Spleen (tissue), 11 donors: Measurements from ENCODE around the gene MEGF9. TPM values are rescaled to one million over a fixed set of nuclear protein-coding genes. Genes with fewer than 3 reads are reported as not detected.

Source experiments
- DNase-seq: peaks from one replicate; pipeline ENCODE4 v3.0.0-alpha.2; 2020
- H3K27ac ChIP-seq, 8 donors: fragments of 200-600 bp; sonication (generic) in 7 of 8; 1 replicate in 4 of 8; 2 replicates in 4 of 8; pipeline versions ENCODE4 v1.5.0 to v1.8.0; 2016 to 2021; ENCODE audit warnings: inconsistent platforms in 4 of 8, mild to moderate bottlenecking in 4 of 8, moderate library complexity in 1 of 8
- H3K27me3 ChIP-seq, 7 donors: fragments of 200-600 bp; sonication (generic) in 6 of 7; replicated peaks in 1 of 7; 1 replicate in 4 of 7; 2 replicates in 3 of 7; pipeline versions ENCODE4 v1.5.0 to v1.8.0; 2016 to 2021; ENCODE audit warnings: inconsistent platforms in 3 of 7, mild to moderate bottlenecking in 1 of 7
- H3K36me3 ChIP-seq, 6 donors: fragments of 200-600 bp; sonication (generic) in 5 of 6; 1 replicate in 4 of 6; 2 replicates in 2 of 6; pipeline versions ENCODE4 v1.5.0 to v1.8.0; 2016 to 2021; ENCODE audit warnings: inconsistent platforms in 2 of 6
- H3K4me1 ChIP-seq, 6 donors: fragments of 200-600 bp; sonication (generic) in 5 of 6; 1 replicate in 3 of 6; 2 replicates in 3 of 6; pipeline versions ENCODE4 v1.5.0 to v1.8.0; 2016 to 2021; ENCODE audit warnings: inconsistent platforms in 3 of 6
- H3K4me3 ChIP-seq, 8 donors: fragments of 200-600 bp; sonication (generic) in 7 of 8; 1 replicate in 4 of 8; 2 replicates in 4 of 8; pipeline versions ENCODE4 v1.5.0 to v1.8.0; 2016 to 2021; ENCODE audit warnings: inconsistent platforms in 4 of 8, mild to moderate bottlenecking in 4 of 8, moderate library complexity in 2 of 8
- H3K9me3 ChIP-seq, 8 donors: fragments of 200-600 bp; sonication (generic) in 7 of 8; 1 replicate in 4 of 8; 2 replicates in 4 of 8; pipeline versions ENCODE4 v1.5.0 to v1.8.0; 2016 to 2021; ENCODE audit warnings: inconsistent platforms in 4 of 8
- CTCF ChIP-seq, 11 experiments: fragments of 200-600 bp in 7 of 11; fragments of 450-650 bp in 4 of 11; sonication (generic) in 4 of 11; IDR thresholded peaks in 8 of 11; conservative IDR thresholded peaks in 3 of 11; 1 replicate in 7 of 11; 2 replicates in 4 of 11; pipeline versions ENCODE4 v1.4.0 to v1.8.0; 2016 to 2021; ENCODE audit warnings: antibody characterized with exemption in 11 of 11, inconsistent platforms in 4 of 11, mild to moderate bottlenecking in 1 of 11
- POLR2A ChIP-seq, 3 donors: fragments of 450-650 bp; IDR thresholded peaks; one replicate each; pipeline ENCODE4 v1.5.1; 2017; ENCODE audit warnings: antibody characterized with exemption in 3 of 3, mild to moderate bottlenecking in 1 of 3
- POLR2AphosphoS5 ChIP-seq, 3 donors: sonication (generic); formaldehyde crosslinking; IDR thresholded peaks; one replicate each; pipeline ENCODE4 v1.5.1; 2017; ENCODE audit warnings: antibody characterized with exemption in 3 of 3
- WGBS, 5 donors: extraction: QIAGEN DNeasy Blood & Tissue Kit in 3 of 5; methylation state at CpG; one replicate each; pipeline versions ENCODE4 v1.1.5 to v1.1.7; 2013 to 2018; 5-methylcytosine and 5-hydroxymethylcytosine counted together
- intact Hi-C: fragments of 100-400 bp; cut with DNase I; formaldehyde crosslinking; loops from one replicate; pipeline ENCODE4 v1.15.0; 2023; ENCODE audit warnings: low total_unique reads
- polyA plus RNA-seq, 3 donors: library from polyadenylated mRNA; stranded (reverse); fragments of 200-250 nt; gene quantifications; one replicate each; pipeline ENCODE4 v1.2.1, GENCODE V29; 2013
- total RNA-seq, 7 donors: library from RNA; depleted of rRNA in 3 of 7; stranded (reverse); fragments of >200 nt in 3 of 7; fragmentation: NEBNext Ultra II Directional in 4 of 7; extraction: Animal tissue kit (Norgen Biotek cat#: 25700) in 4 of 7; gene quantifications; one replicate each; pipeline versions ENCODE4 v1.1.0 to v1.2.1, GENCODE V29; 2016 to 2021
- donor health status: healthy with polysubstance abuse.
- donor health status: DM: no; HTN: no; CAD: no; lungs with moderate emphysema.
- donor health status: DM: no; HTN: no; CAD: no.
- donor health status: Bipolar disorder and iron deficiency.
- donor health status: healthy.
- donor health status: DM: no; HTN: no; CAD: no.
- donor health status: DM: yes; HTN: yes; CAD: no.

Gene MEGF9
- total and polyA plus RNA-seq, 10 donors = 2.2 to 57.3 (median 30.7) TPM

GRCh38 chr9:120710110-120710981 lies 3.9 kb downstream of the MEGF9 start:
- TF ChIP-seq POLR2AphosphoS5 (IDR thresholded peaks at IDR 0.05) (peak in 1 of 3 donors; percentile 31), CTCF (IDR thresholded peaks at IDR 0.05 in 8 of 11, conservative IDR thresholded peaks at IDR 0.05 in 3 of 11) (no peak), POLR2A (IDR thresholded peaks at IDR 0.05) (peak in 1 of 3 donors; percentile 26)

GRCh38 chr9:120708526-120709224 lies 5.6 kb downstream of the MEGF9 start:
- intact Hi-C loops = no loop called here
- Histone ChIP-seq H3K27ac (peak overlapping the region in 2 of 8 donors; percentile 93 to 94), H3K27me3 (no peaks in the 10 kb centered on the region), H3K4me3 (no peak overlapping the region), H3K4me1 (peaks cover 26 to 98% (median 60%) of the 10 kb centered on the region in 6 donors), H3K9me3 (no peaks in the 10 kb centered on the region), H3K36me3 (peaks cover 0 to 15% (median 0%) of the 10 kb centered on the region in 6 donors)
- DNase-seq = no peak
- no peak for TF ChIP-seq POLR2A (IDR thresholded peaks at IDR 0.05)
- no peak for TF ChIP-seq POLR2AphosphoS5 (IDR thresholded peaks at IDR 0.05)
- no peak for TF ChIP-seq CTCF (IDR thresholded peaks at IDR 0.05 in 8 of 11, conservative IDR thresholded peaks at IDR 0.05 in 3 of 11)
- WGBS, 5 donors = 93 to 98% (median 95%) methylated on average over 6 of the region's 6 CpGs

More at GRCh38 chr9:120710110-120710981, 3.9 kb downstream of the MEGF9 start:
- intact Hi-C loops = no loop called here
- no peak for DNase-seq
- Histone ChIP-seq H3K4me1 (peaks cover 26 to 92% (median 64%) of the 10 kb centered on the region in 6 donors), H3K4me3 (peak overlapping the region in 7 of 8 donors; percentile 23 to 85 (median 74)), H3K9me3 (no peaks in the 10 kb centered on the region), H3K27ac (peak overlapping the region; percentile 58 to 94 (median 90)), H3K36me3 (peaks cover 0 to 8% (median 0%) of the 10 kb centered on the region in 6 donors), H3K27me3 (no peaks in the 10 kb centered on the region)
- WGBS, 5 donors = 25 to 47% (median 29%) methylated on average over 10 of the region's 10 CpGs

GRCh38 chr9:120707170-120707569 lies 7.1 kb downstream of the MEGF9 start:
- peaks cover 22 to 98% (median 46%) of the 10 kb centered on the region in 6 donors for H3K4me1 ChIP-seq
- no peaks in the 10 kb centered on the region for H3K27me3 ChIP-seq
- H3K36me3 ChIP-seq = peaks cover 0 to 18% (median 0%) of the 10 kb centered on the region in 6 donors
- H3K27ac ChIP-seq = no peak overlapping the region
- WGBS, 5 donors = 94 to 96% (median 95%) methylated on average over 2 of the region's 2 CpGs
- no peaks in the 10 kb centered on the region for H3K9me3 ChIP-seq
- no peak for DNase-seq
- TF ChIP-seq CTCF (IDR thresholded peaks at IDR 0.05 in 8 of 11, conservative IDR thresholded peaks at IDR 0.05 in 3 of 11) = no peak
- TF ChIP-seq POLR2AphosphoS5 (IDR thresholded peaks at IDR 0.05) = no peak
- no peak for TF ChIP-seq POLR2A (IDR thresholded peaks at IDR 0.05)
- intact Hi-C loops = no loop called here
- H3K4me3 ChIP-seq = no peak overlapping the region
